Measurements from ENCODE around the gene GLT8D2.

Gene GLT8D2

GRCh38 chr12:103944964-103945363 is 105.0 kb downstream of the GLT8D2 start:
- DNase-seq = no peak

All from fibroblast of upper back skin (primary cell).